ENCODE measurements around the gene EIF3D.
A peak's percentile ranks its signal among the peaks of the same experiment; 100 is the strongest.

The EIF3D gene

GRCh38 chr22:36469094-36469710 lies 59.8 kb downstream of the EIF3D start:
- Histone ChIP-seq H3K27me3 (ENCODE audit: control insufficient read depth in 2 of 2, insufficient read depth in 2 of 2, low read length in 2 of 2) (no peaks in the 10 kb centered on the region), H3K9me3 (ENCODE audit: control insufficient read depth in 2 of 2, low read length in 2 of 2) (no peaks in the 10 kb centered on the region), H3K27ac (ENCODE audit: low read depth in 2 of 2, low read length in 2 of 2) (peak overlapping the region in 1 of 2 donors; percentile 63), H3K4me3 (ENCODE audit: low read length in 2 of 2) (no peak overlapping the region), H3K36me3 (ENCODE audit: control insufficient read depth in 2 of 2, insufficient read depth in 2 of 2, low read length in 2 of 2) (peaks cover 35 to 37% of the 10 kb centered on the region in 2 donors), H3K4me1 (ENCODE audit: control insufficient read depth in 2 of 2, insufficient read depth in 2 of 2, low read length in 2 of 2) (peaks cover 24 to 30% of the 10 kb centered on the region in 2 donors), H3K9ac (ENCODE audit: low read depth in 1 of 2, low read length in 2 of 2) (peak overlapping the region; percentile 0 to 6)

- H3K27me3 ChIP-seq (ENCODE audit: control insufficient read depth in 2 of 2, insufficient read depth in 2 of 2, low read length in 2 of 2): no peaks in the 10 kb centered on the region
- H3K9ac ChIP-seq (ENCODE audit: low read depth in 1 of 2, low read length in 2 of 2): peak overlapping the region in 1 of 2 donors; percentile 14
- no peak overlapping the region for H3K4me3 ChIP-seq (ENCODE audit: low read length in 2 of 2)
- H3K9me3 ChIP-seq (ENCODE audit: control insufficient read depth in 2 of 2, low read length in 2 of 2): no peaks in the 10 kb centered on the region
- H3K27ac ChIP-seq (ENCODE audit: low read depth in 2 of 2, low read length in 2 of 2): peak overlapping the region; percentile 42 to 56
- H3K36me3 ChIP-seq (ENCODE audit: control insufficient read depth in 2 of 2, insufficient read depth in 2 of 2, low read length in 2 of 2): peaks cover 30% of the 10 kb centered on the region in 2 donors
- peaks cover 24 to 36% of the 10 kb centered on the region in 2 donors for H3K4me1 ChIP-seq (ENCODE audit: control insufficient read depth in 2 of 2, insufficient read depth in 2 of 2, low read length in 2 of 2)
These were observed 61.0 kb downstream of the EIF3D start for GRCh38 chr22:36467946-36468345.

DNA sequence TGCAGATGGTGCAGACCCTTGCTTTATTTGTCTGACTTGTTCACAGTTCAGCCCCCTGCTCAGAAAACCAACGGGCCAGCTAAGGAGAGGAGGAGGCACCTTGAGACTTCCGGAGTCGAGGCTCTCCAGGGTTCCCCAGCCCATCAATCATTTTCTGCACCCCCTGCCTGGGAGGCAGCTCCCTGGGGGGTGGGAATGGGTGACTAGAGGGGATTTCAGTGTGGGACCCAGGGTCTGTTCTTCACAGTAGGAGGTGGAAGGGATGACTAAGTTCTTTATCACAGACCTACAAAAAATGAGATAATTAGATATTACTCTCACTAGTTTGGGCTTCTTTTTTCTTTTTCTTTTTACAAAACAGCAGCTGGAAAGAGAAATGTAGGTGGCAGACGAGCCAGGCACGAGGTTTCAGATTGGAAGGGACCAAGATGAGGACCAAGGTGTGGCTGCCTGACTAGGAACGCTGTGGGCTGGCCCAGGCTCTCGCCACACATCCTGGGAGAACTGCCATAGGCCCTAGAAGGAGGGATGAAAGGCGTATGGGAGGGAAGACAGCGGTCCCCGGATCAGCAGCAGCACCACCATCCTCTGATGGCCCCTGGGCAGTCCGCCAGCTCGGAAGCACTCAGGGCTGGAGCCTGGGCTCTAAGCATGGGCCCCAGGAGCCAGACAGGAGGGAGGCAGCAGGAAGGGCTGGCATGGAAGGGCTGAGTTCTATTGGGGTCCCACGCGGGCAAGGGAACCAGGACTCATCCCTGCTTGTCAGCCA lies 61.7 kb downstream of the EIF3D start:
- Histone ChIP-seq H3K9ac (ENCODE audit: low read depth in 1 of 2, low read length in 2 of 2) (peak overlapping the region in 1 of 2 donors; percentile 70), H3K36me3 (ENCODE audit: control insufficient read depth in 2 of 2, insufficient read depth in 2 of 2, low read length in 2 of 2) (peaks cover 26 to 27% of the 10 kb centered on the region in 2 donors), H3K4me1 (ENCODE audit: control insufficient read depth in 2 of 2, insufficient read depth in 2 of 2, low read length in 2 of 2) (peaks cover 27 to 38% of the 10 kb centered on the region in 2 donors), H3K27me3 (ENCODE audit: control insufficient read depth in 2 of 2, insufficient read depth in 2 of 2, low read length in 2 of 2) (no peaks in the 10 kb centered on the region), H3K27ac (ENCODE audit: low read depth in 2 of 2, low read length in 2 of 2) (peak overlapping the region; percentile 79 to 80), H3K4me3 (ENCODE audit: low read length in 2 of 2) (no peak overlapping the region), H3K9me3 (ENCODE audit: control insufficient read depth in 2 of 2, low read length in 2 of 2) (no peaks in the 10 kb centered on the region)

DNA sequence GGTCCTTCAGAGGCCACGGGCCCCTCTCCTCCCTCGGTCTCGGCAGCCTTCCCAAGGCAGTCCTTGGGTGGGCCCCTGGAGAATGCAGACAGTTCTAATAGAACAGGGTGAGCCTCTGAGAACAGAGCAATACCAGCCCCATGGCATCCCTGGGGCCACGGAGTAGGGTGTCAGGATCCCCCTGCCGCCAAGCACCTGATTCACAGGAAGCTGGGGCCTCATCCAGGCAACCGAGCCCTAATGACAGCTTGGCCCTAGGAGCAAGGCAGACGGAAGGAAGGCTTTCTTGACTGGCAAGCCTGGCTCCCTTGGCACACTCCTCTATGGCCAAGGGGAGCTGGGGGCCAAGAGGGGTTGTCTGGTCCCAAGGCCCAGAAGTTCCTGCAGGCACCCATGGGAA lies 62.7 kb downstream of the EIF3D start:
- Histone ChIP-seq H3K9me3 (ENCODE audit: control insufficient read depth in 2 of 2, low read length in 2 of 2) (no peaks in the 10 kb centered on the region), H3K9ac (ENCODE audit: low read depth in 1 of 2, low read length in 2 of 2) (peak overlapping the region in 1 of 2 donors; percentile 70), H3K27ac (ENCODE audit: low read depth in 2 of 2, low read length in 2 of 2) (peak overlapping the region; percentile 79 to 80), H3K27me3 (ENCODE audit: control insufficient read depth in 2 of 2, insufficient read depth in 2 of 2, low read length in 2 of 2) (no peaks in the 10 kb centered on the region), H3K36me3 (ENCODE audit: control insufficient read depth in 2 of 2, insufficient read depth in 2 of 2, low read length in 2 of 2) (peaks cover 19 to 25% of the 10 kb centered on the region in 2 donors), H3K4me3 (ENCODE audit: low read length in 2 of 2) (no peak overlapping the region), H3K4me1 (ENCODE audit: control insufficient read depth in 2 of 2, insufficient read depth in 2 of 2, low read length in 2 of 2) (peaks cover 30 to 45% of the 10 kb centered on the region in 2 donors)

DNA sequence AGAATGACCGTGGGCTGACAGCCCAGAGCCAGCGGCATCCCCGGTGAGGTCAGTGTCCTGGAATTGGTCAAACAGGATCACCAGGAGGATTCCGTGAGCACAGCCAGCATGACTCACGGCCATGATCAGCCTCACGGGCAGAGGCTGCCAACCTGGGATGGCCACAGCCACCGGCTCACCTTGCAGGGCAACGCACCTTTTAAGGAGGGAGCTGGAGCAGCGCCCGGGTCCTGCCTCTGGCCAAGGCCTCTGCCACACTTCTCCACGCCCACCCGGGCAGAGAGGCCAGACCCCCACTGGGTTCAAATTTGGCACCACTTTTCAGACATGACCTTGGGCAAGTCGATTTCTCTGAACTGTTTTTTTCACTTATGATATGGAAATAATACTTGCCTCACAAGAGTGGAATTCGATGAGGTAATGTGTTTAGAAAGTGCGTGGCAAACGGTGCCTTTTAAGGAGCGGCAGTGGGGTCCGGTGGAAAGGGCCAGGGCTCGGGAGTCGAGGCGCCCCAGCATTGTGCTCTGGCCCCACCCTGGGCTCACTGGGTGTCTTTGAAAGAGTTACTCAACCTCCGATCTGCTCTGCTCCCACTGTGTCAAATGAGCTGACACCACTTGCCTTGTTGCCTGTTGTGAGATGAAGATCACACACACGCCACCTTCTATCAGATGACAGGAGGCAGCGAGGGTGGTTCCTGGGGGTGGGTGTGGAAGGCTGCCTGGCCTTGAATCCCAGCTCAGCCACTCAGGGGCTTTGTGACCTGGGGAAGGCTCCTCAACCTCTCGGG lies 63.5 kb downstream of the EIF3D start:
- Histone ChIP-seq H3K9ac (ENCODE audit: low read depth in 1 of 2, low read length in 2 of 2) (peak overlapping the region; percentile 35 to 70), H3K4me1 (ENCODE audit: control insufficient read depth in 2 of 2, insufficient read depth in 2 of 2, low read length in 2 of 2) (peaks cover 30 to 48% of the 10 kb centered on the region in 2 donors)

GRCh38 chr22:36464715-36465231 lies 64.2 kb downstream of the EIF3D start:
- H3K9ac ChIP-seq (ENCODE audit: low read depth in 1 of 2, low read length in 2 of 2): peak overlapping the region in 1 of 2 donors; percentile 70
- no peaks in the 10 kb centered on the region for H3K27me3 ChIP-seq (ENCODE audit: control insufficient read depth in 2 of 2, insufficient read depth in 2 of 2, low read length in 2 of 2)
- peaks cover 29 to 49% of the 10 kb centered on the region in 2 donors for H3K4me1 ChIP-seq (ENCODE audit: control insufficient read depth in 2 of 2, insufficient read depth in 2 of 2, low read length in 2 of 2)
- peak overlapping the region; percentile 79 to 80 for H3K27ac ChIP-seq (ENCODE audit: low read depth in 2 of 2, low read length in 2 of 2)
- peaks cover 13 to 18% of the 10 kb centered on the region in 2 donors for H3K36me3 ChIP-seq (ENCODE audit: control insufficient read depth in 2 of 2, insufficient read depth in 2 of 2, low read length in 2 of 2)
- H3K4me3 ChIP-seq (ENCODE audit: low read length in 2 of 2): peak overlapping the region in 1 of 2 donors; percentile 13
- no peaks in the 10 kb centered on the region for H3K9me3 ChIP-seq (ENCODE audit: control insufficient read depth in 2 of 2, low read length in 2 of 2)

More for the DNA sequence above, 63.5 kb downstream of the EIF3D start:
- Histone ChIP-seq H3K27me3 (ENCODE audit: control insufficient read depth in 2 of 2, insufficient read depth in 2 of 2, low read length in 2 of 2) (no peaks in the 10 kb centered on the region), H3K36me3 (ENCODE audit: control insufficient read depth in 2 of 2, insufficient read depth in 2 of 2, low read length in 2 of 2) (peaks cover 13 to 18% of the 10 kb centered on the region in 2 donors), H3K4me3 (ENCODE audit: low read length in 2 of 2) (peak overlapping the region in 1 of 2 donors; percentile 13), H3K27ac (ENCODE audit: low read depth in 2 of 2, low read length in 2 of 2) (peak overlapping the region; percentile 79 to 80), H3K9me3 (ENCODE audit: control insufficient read depth in 2 of 2, low read length in 2 of 2) (no peaks in the 10 kb centered on the region)

DNA sequence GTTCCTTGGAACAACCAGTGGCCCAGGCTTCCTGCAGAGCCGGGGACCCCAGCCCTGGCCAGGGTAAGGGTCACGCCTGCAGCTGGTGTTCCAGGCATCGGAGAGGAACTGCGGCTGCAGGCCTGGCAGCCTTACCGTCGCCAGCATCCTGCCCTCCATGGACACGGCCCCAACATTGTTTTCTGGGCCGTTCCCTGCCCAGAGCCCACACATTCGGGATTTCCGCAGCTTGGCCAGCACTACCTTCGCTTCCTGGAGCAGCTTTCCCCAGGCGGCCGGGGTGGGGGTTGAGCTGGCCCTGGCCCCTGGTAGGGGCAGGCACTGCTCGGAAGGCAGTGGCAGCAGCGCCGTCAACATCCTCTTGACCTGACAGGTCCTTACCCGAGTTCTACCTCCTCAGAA lies 65.2 kb downstream of the EIF3D start:
- Histone ChIP-seq H3K9ac (ENCODE audit: low read depth in 1 of 2, low read length in 2 of 2) (no peak overlapping the region), H3K4me3 (ENCODE audit: low read length in 2 of 2) (no peak overlapping the region), H3K9me3 (ENCODE audit: control insufficient read depth in 2 of 2, low read length in 2 of 2) (no peaks in the 10 kb centered on the region), H3K27ac (ENCODE audit: low read depth in 2 of 2, low read length in 2 of 2) (peak overlapping the region; percentile 38), H3K27me3 (ENCODE audit: control insufficient read depth in 2 of 2, insufficient read depth in 2 of 2, low read length in 2 of 2) (no peaks in the 10 kb centered on the region), H3K4me1 (ENCODE audit: control insufficient read depth in 2 of 2, insufficient read depth in 2 of 2, low read length in 2 of 2) (peaks cover 23 to 50% of the 10 kb centered on the region in 2 donors), H3K36me3 (ENCODE audit: control insufficient read depth in 2 of 2, insufficient read depth in 2 of 2, low read length in 2 of 2) (peaks cover 9 to 14% of the 10 kb centered on the region in 2 donors)

- Histone ChIP-seq H3K36me3 (ENCODE audit: control insufficient read depth in 2 of 2, insufficient read depth in 2 of 2, low read length in 2 of 2) (peaks cover 6 to 7% of the 10 kb centered on the region in 2 donors), H3K27me3 (ENCODE audit: control insufficient read depth in 2 of 2, insufficient read depth in 2 of 2, low read length in 2 of 2) (no peaks in the 10 kb centered on the region), H3K4me3 (ENCODE audit: low read length in 2 of 2) (no peak overlapping the region), H3K9me3 (ENCODE audit: control insufficient read depth in 2 of 2, low read length in 2 of 2) (no peaks in the 10 kb centered on the region), H3K9ac (ENCODE audit: low read depth in 1 of 2, low read length in 2 of 2) (peak overlapping the region; percentile 14 to 52), H3K27ac (ENCODE audit: low read depth in 2 of 2, low read length in 2 of 2) (peak overlapping the region; percentile 39 to 52), H3K4me1 (ENCODE audit: control insufficient read depth in 2 of 2, insufficient read depth in 2 of 2, low read length in 2 of 2) (peaks cover 35 to 56% of the 10 kb centered on the region in 2 donors)
These were observed 67.0 kb downstream of the EIF3D start for GRCh38 chr22:36461665-36462649.

Measured in mucosa of rectum (tissue), 2 donors.